HG02571 (cell line): Measurements from ENCODE around the gene SMIM22.

Experiments
- ATAC-seq: cut with Tn5 transposase; IDR thresholded peaks from one replicate; pipeline ENCODE4 v1.9.1; 2021; ENCODE audit warnings: mild to moderate bottlenecking, moderate library complexity; ENCODE audit not compliant: unreplicated experiment

Gene SMIM22

DNA sequence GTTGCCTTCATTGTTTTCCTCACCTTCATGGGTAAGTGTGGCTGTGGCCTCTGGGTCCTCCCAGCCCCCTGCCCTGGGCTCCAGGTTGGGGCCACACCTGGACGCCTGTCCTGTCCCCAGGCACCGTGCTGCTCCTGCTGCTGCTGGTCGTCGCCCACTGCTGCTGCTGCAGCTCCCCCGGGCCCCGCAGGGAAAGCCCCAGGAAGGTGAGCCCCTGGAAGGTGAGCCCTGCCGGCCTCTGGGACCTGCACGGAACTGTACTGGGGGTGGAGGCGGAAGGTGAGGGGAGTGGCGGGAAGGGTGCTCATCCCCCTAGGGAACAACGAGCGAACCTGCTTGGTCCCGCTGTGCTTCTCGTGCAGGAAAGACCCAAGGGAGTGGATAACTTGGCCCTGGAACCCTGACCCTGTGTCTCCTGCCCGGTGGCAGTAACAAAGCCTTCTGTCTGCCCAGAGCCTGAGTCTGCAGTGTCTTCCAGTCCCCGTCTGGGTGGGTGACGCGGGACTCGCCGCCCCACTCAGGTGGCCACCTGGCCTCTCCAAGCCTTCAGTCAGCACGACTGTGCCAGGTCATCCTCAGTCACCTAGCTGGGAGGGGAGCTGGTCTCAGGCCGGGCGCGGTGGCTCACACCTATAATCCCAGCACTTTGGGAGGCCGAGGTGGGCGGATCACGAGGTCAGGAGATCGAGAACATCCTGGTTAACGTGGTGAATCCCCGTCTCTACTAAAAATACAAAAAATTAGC lies 831 bp downstream of the SMIM22 start:
- ATAC-seq: no peak

- no peak for ATAC-seq
Measured at GRCh38 chr16:4796982-4797804, 2.0 kb downstream of the SMIM22 start.

DNA sequence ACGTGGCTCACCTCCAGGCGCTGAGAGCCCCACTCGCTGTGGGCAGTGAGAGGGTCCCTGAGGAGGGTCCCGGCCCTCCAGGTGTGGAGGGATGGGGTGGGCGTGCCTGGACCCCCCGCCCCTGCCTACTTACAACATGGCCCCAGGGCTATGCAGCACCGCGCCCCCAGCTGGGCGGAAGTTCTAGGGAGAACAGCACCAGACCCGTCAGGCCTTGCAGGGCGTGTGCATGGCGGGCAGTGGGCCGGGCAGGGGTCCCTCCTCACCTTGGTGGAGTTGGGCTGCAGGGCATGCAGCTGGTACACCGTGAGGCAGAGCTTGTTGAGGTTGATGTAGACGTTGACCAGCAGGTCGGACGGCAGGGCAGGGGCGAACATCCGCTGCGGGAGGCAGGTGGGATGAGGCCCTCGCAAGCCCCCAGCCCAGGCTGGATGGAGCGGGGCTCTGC lies 2.7 kb downstream of the SMIM22 start:
- no peak for ATAC-seq

GRCh38 chr16:4798456-4798855 lies 3.3 kb downstream of the SMIM22 start:
- ATAC-seq: no peak

- ATAC-seq: no peak
Measured at GRCh38 chr16:4799171-4799855, 4.1 kb downstream of the SMIM22 start.

DNA sequence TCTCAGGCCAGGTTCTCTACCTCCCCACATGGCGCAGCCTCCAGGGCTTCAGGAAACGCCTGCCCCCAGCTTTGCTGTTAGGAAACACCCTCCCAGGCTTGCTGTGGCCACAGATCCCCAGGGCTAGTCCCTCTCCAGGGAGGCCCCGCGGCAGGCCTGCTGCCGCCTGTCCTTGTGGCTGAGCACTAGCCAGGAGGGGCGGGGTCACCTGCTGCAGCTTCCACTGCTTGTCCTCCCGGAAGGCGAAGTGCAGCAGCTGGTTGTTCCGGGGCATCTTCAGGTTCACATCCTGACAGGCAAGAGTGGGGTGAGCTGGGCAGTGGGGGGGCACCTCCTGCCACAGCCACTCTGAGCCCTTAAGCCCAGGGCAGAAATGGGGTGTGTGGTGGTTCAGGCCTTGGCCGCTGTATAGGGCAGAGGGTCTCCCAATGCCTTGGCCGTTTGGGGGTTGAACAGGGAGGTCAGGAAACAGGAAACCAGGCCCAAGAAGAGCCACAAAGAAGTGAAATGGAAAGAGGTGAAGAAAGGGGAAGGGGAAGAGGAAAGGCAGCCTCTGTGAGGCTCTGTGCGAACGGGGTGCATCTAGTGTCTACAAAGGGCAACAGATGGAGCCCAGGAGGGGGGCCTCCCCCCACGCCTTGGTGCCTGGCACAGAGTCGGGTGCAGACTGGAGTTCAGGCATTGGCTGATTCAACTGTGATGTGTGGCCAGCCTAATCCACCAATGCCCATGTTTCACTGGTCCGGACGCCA lies 5.3 kb downstream of the SMIM22 start:
- no peak for ATAC-seq

DNA sequence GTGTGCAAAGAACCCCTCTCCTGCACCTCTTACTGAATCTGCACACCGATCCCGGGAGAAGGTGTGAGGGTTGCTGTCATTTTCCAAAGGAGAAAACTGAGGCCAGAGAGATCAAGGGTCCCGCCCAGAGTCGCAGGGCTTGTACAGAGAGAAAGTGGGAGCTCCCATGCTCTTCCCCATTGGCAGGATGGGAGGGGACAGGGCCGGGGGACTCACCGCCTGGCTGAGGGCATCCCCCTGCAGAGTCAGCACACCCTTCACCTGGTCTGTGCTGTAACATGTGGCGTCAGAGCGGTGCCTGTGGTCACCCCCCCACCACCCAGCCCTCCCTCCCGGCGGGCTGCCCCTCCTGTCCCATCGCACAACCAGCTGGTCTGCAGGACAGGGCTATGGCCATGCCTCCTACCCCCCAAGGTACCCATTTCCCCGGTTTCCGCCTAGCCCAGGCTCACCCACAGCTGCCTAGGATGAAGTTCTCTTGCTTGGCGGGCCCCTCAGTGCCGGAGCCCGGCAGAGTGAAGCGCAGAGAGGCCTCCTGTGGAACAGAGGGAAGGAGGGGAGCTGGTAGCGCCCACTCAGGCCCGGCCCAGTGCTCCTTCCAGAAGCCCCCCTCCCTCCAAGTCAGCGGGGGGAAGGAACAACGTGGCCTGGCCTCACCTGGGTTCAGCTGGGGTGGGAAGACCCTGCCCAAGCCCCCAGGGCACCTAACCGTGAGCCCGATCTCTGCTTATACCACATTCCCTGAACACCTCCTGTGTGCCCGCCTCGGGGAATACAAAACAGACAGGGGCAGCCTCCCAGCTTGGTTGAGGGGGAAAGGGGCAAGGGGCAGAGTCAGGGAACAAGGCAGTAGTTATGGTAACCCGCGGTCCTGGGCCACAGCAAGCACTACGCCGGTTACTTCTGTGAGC lies 6.1 kb downstream of the SMIM22 start:
- no peak for ATAC-seq

DNA sequence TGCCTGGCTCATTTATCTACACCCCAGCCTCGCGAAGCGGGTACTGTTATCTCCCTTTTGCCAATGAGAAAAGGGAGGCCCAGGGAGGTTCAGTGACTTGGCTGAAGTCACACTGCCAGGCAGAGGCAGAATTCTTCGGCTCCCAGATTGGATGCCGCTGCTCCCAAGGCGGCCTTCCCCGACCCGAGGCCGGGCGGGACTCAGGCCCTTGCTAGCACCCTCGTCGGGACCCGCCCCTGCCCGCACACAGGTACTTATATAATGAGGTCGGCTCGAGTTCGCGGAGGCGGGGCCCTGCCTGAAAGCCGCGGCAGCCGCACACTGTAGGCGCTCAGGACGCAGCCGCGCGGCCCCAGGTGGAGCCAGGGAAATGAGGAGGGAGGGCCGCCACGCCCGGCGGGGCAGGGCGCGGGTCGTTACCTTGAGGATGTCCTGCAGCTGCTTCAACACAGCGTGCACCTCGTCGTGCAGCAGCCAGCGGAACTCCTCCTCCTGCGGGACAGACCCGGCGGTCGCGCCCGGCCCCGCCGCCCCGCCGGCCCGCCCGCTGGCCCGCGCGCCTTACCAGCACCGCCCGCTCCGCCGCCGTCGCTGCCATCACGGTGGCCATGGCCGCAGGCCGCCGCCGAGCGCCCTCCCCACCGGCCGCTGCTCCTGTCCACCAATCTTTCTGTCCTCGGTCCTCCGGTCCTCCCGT lies 6.9 kb downstream of the SMIM22 start, which contains the start of gene ROGDI:
Gene ROGDI (minus strand): TSS at position 672 of the 697 bp plus-strand sequence. CDS start 62 bp downstream, at position 610.
- peak; percentile 55 for ATAC-seq

- peak; percentile 90 for ATAC-seq
Measured at GRCh38 chr16:4802659-4803287, 7.6 kb downstream of the SMIM22 start.

DNA sequence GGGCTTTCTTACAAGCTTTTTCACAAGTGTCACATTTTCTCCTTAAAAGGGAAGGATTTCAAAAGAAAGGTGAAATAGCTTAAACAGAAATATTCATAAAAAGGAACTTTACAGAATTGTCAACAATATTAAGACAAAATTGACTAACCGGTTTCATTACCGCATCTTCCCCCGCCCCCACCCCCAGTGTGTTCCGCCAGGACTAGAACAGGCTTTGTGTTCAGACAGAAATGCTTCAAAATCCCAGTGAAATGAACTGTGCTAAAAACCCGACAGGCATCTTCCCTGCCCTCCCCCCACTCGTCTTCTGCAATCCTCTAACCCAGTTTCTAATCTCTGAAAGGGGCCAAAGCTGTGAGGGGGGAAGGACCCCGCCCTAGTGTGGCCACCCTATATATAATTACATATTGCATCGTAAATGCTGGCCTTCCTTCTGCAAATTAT lies 8.3 kb downstream of the SMIM22 start:
- no peak for ATAC-seq

DNA sequence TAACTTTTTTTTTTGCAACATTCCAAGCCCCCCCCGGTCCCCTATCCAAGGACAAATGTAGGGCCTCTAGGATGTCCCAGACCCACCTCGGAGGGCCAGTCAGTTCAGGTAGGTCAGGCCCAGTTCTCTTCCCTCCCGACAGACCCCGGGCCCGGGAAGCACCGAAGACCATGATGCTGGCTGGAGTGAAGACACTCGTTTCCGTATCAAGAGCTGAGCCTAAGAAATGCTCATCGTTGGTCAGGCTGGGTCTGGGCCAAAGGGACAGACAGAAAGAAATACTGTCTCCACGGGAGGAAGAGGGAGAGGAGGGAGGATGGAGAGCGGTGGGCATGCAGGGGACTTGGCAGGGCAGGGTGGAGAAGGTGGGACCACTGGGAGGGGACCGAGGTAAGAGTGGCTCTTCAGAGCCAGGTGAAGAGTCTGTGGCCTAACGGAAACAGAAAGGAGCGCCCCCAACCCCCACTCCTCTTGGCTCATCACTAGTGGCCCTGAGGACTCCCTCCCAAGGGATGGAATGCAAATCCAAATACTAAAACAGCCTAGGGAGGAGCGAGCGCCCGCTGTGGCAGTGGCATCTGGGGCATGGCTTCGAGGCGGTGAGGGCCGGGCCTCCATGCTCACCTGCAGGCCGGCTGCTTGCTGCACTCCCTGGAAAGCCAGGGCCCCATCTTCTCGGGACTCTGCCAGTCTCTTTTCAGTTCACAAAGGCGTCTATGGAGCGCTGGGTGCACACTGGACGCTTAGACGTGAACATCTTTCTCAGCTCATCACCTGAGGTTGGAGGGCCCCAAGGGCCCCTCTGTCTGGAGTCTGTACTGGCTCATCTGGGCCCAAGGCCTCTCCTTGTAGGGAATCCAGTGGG lies 9.0 kb downstream of the SMIM22 start:
- ATAC-seq: no peak

GRCh38 chr16:4805231-4805630 lies 10.1 kb downstream of the SMIM22 start:
- ATAC-seq: no peak

DNA sequence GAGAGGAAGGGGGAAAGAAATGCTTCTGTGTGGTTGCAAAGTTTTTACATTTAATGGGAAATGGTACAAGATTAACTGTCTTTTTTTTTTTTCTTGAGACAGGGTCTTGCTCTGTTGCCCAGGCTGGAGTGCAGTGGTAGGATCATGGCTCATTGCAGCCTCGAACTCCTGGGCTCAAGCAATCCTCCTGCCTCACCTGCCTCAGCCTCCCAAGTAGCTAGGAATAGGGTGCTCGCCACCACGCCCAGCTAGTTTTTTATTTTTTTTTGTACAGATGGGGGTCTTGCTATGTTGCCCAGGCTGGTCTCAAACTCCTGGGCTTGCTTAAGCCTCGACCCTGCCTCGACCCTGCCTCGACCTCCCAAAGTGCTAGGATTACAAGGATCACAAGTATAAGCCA lies 11.1 kb downstream of the SMIM22 start:
- no peak for ATAC-seq

GRCh38 chr16:4811242-4811641 lies 16.1 kb downstream of the SMIM22 start:
- ATAC-seq: no peak

DNA sequence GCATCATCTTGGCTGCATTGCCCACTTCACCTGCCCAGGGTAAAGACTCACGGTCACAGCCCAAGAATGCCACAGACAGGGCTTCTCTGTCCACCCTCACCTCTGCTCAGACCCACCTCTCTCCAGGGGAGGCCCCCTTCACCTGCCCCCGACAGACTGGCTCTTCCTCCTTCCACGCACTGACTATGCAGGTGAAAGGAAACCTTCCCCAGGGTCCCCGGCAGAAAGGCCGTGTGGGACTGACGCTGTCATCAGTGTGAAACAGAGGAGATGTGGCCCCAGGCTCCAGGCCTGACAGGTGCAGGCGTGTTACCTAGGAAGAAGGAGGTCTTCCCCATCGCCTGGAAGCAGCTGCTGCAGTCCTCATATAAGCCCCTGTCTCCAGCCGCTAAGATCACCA lies 16.6 kb downstream of the SMIM22 start:
- ATAC-seq: no peak

DNA sequence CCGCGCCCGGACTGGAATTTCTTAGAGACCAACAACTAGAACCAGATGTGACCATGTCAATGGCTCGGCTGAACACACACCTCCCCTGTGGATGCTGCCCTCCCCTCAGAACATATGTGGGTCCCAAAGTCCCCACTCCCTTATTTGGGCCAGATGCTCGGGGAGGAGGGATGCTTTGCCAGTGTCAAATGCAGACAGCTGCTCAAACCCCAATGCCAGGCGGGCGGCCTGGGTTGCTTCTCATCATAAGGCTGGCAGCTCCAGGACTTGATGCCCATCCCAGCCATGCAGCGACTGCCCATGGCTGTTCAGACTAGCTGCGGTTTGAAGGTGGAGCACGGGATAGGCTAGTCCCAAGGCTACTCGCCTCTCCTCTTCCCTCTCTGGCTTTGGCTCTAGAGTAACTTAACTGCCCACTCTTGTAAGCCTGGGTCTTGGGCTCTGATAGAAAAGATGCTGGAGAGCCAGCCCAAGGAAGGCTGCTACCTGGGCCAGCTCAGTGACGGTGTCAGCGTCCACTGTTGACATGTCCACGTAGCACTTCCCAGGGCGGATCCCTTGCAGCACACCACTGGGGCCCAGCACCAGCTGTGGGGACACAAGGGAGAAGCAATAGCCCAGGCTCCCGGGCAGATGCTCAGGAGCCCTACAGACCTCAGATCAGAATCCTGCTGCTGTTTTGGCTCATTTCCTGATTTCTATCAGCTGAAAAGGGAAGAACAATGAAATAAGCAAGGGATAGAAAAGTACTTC lies 18.3 kb downstream of the SMIM22 start:
- no peak for ATAC-seq

DNA sequence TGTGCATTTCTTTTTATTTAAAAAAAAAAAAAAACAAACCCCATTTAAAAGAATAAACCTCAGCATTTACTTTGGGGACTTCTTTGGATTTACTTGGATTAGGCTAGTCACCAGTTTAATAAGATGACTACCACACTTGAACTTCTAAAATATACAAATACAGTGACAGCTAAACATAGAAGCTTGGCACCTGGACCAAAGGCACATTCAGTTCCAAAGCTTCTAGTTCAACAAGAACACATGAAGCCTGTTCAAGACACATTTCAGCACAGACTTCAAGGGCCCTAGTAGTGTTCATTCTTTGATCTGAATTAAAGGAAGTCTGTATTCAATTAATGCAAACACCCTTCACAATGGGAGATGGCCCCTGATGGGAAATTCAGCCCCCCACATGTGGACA lies 18.9 kb downstream of the SMIM22 start:
- no peak for ATAC-seq
